Measurements from ENCODE around the gene NBR1.

DNA sequence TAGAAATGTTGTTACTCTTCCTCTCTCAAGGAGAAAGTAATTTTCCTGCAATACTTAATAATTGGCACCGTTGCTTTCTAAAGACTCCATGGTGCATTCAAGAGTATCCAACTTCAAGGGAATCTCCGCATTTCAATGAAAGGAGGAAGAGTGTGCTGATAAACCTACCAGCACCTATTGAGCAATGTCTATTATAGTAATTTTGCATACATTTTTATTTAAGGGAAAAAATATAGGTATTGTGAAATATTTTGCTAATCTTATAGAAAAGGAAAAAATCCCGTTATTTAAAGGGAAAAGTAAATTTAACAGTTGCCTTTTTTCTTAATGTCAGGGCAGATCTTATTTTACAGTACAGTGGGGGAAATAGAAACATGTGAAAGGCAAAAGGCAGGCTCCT, 39.6 kb downstream of the NBR1 start:
- TF ChIP-seq FOSL1 (IDR thresholded peaks at IDR 0.05; ENCODE audit: low read depth) (no peak), POLR2A (IDR thresholded peaks at IDR 0.05; ENCODE audit: borderline replicate concordance, extremely low read depth, insufficient read depth, insufficient read length) (no peak), CTCF (IDR thresholded peaks at IDR 0.05 in 2 of 3, conservative IDR thresholded peaks at IDR 0.05 in 1 of 3; ENCODE audit: borderline replicate concordance in 1 of 3, insufficient read depth in 1 of 3, low read depth in 2 of 3, low read length in 2 of 3) (no peak), EZH2 (IDR thresholded peaks at IDR 0.05) (no peak)
